HG02610 (cell line): ENCODE data around the gene CD38.

Experiments used
- ATAC-seq: cut with Tn5 transposase; IDR thresholded peaks from one replicate; pipeline ENCODE4 v1.9.1; 2021; ENCODE audit warnings: mild to moderate bottlenecking, moderate library complexity; ENCODE audit not compliant: unreplicated experiment

CD38 gene

DNA sequence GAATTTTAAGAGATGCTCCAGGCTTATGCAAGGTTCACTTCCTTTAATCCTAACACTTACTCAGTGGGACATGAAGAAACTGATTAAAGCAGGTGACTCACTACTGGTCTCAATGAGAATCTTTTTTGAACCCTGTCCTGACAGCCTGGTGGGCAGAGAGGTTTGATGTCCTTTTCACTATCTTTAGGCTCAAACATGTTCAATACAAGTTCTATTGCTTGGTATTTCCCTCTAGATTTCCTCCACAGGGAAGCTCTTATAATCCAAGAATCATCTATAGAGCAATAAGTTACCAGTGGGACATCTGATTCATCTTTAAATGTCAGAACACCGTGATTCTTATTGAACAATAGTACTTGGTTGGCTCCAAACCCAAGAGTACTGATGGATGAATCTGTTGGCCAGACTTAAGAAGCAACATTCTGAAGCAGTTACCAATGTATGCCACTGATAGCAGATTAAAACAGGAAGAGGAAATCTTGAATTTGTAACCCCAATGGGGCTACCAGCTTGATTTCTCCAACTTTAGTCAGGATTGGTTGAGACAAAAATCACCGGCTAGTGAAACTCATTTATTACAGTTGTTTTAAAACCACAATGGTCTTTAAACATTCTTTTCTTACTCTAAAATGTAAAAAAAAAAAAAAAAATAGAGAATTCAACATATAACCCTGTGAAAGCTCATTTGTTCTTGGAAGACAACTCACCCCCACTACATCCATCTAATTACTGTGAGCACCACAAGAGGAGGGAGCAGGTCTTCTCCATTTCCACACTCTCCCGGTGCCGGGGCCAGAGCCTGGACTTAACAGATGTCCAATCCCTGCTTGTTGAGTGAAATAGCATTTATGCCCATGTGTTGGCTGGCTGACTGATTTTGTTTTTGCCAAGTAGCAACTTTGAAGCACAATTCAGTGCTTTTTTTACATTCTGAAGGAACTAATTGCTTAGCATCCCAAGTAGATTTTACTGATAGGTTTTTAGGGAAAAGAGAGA is 117.1 kb downstream of the CD38 start:
- no peak for ATAC-seq

- no peak for ATAC-seq
These were observed 119.4 kb downstream of the CD38 start for GRCh38 chr4:15897577-15897976.

GRCh38 chr4:15898902-15899301 is 120.8 kb downstream of the CD38 start:
- ATAC-seq = no peak

DNA sequence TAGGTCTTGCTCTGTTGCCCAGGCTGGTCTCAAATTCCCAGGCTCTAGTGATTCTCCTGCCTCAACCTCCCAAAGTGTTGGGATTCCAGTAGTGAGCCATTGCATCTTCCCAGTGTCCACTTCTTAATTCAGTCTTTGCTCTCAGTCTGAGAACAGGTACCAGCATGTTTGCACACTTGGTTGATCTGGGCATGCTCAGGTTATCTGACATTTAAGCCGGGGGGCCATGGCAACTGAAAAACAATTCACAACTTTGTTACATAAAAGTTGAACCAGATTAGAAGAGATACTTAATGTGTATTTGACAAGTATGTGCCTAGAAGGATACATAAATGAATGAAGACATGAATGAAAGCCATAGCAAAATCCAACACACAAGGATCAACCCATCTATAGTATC is 121.4 kb downstream of the CD38 start:
- no peak for ATAC-seq

DNA sequence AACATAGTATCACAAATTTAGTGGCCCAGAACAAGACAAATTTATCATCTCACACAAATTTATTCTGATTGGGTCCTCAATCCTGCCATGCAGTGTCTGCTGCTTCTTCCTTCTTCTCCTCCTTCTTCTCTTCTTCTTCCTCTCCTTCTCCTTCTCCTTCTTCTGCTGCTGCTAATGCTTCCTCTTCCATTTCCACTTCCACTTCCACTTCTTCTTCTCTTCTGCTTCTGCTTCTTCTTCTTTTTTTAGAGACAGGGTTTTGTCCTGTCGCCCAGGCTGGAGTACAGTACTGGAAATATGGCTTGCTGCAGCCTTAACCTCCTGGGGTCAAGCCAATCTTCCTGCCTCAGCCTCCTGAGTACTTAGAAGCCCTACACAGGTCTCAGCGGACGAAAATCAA is 122.9 kb downstream of the CD38 start:
- ATAC-seq = no peak

DNA sequence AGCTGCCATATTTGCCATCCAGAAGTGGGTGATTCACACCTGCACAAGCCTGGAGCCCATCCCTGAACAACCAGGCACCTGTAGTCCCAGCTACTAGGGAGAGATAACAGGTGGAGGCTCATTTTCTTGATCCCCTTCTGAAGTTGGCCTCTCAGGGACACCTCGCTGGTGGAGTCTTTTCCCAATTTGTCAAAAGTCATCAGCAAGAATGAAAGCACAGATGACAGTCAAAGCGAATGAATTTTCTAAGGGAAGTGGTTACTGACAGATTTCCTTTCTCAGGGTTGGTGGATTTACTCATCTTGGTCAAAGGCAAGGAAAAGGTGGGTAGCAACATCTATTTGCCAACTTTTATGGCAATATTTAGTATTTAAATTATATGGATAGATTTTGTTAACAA is 123.9 kb downstream of the CD38 start:
- no peak for ATAC-seq

DNA sequence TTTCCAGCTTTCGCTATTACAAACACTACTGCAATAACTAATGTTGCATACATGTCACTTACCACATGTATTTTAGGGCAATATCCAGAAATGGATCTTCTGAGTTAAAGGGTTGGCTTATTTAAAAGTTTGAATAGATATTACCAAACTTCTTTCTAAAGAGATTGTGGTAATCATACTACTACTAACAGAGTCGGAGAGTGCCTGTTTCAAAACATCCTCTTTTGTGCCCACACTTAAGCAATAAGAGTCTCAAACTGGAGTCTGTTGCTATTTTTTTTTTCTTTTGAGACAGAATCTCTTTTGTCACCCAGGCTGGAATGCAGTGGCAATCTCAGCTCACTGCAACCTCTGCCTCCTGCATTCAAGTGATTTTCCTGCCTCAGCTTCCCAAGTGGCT is 124.6 kb downstream of the CD38 start:
- ATAC-seq = no peak
